ENCODE measurements around the gene STAT5B.

STAT5B gene

GRCh38 chr17:42180411-42180921, 95.7 kb downstream of the STAT5B start:
- TF ChIP-seq REST (IDR thresholded peaks at IDR 0.05; ENCODE audit: low read depth) (no peak), ZBTB7A (IDR thresholded peaks at IDR 0.05; ENCODE audit: low read depth) (no peak; the same call in 1 of the 2 replicates), CREB1 (IDR thresholded peaks at IDR 0.05; ENCODE audit: low read depth) (no peak), TAF1 (IDR thresholded peaks at IDR 0.05; ENCODE audit: low read depth) (peak; percentile 24; the same call in 1 of the 2 replicates), FOXM1 (IDR thresholded peaks at IDR 0.05; ENCODE audit: borderline replicate concordance, low read depth) (no peak), CEBPB (IDR thresholded peaks at IDR 0.05) (no peak)

GRCh38 chr17:42179911-42180410, 96.2 kb downstream of the STAT5B start:
- peak; percentile 76 for TF ChIP-seq EGR1 (IDR thresholded peaks at IDR 0.05)
- TF ChIP-seq MAX (IDR thresholded peaks at IDR 0.05), result peak; percentile 62; the same call in 1 of the 2 replicates
- TF ChIP-seq YY1 (IDR thresholded peaks at IDR 0.05; ENCODE audit: low read depth), result peak; percentile 65
- no peak for TF ChIP-seq EP300 (IDR thresholded peaks at IDR 0.05; ENCODE audit: borderline replicate concordance)
- TF ChIP-seq REST (IDR thresholded peaks at IDR 0.05; ENCODE audit: low read depth), result peak; percentile 92

- TF ChIP-seq ZBTB7A (IDR thresholded peaks at IDR 0.05; ENCODE audit: low read depth), result no peak
- TF ChIP-seq CREB1 (IDR thresholded peaks at IDR 0.05; ENCODE audit: low read depth), result no peak
- no peak for TF ChIP-seq USF1 (IDR thresholded peaks at IDR 0.05)
- TF ChIP-seq YY1 (IDR thresholded peaks at IDR 0.05; ENCODE audit: low read depth), result no peak
- no peak for TF ChIP-seq EP300 (IDR thresholded peaks at IDR 0.05; ENCODE audit: borderline replicate concordance)
Observed at GRCh38 chr17:42179335-42179734, 96.9 kb downstream of the STAT5B start.

- TF ChIP-seq EGR1 (IDR thresholded peaks at IDR 0.05) (no peak), YY1 (IDR thresholded peaks at IDR 0.05; ENCODE audit: low read depth) (no peak)
Observed at GRCh38 chr17:42178817-42179216, 97.4 kb downstream of the STAT5B start.

- TF ChIP-seq USF1 (IDR thresholded peaks at IDR 0.05) (no peak), EP300 (IDR thresholded peaks at IDR 0.05; ENCODE audit: borderline replicate concordance) (no peak), TAF1 (IDR thresholded peaks at IDR 0.05; ENCODE audit: low read depth) (no peak), TCF12 (IDR thresholded peaks at IDR 0.05; ENCODE audit: low read depth) (no peak)
Observed at GRCh38 chr17:42177684-42178083, 98.5 kb downstream of the STAT5B start.

GRCh38 chr17:42174126-42174783, 101.9 kb downstream of the STAT5B start:
- no peak for TF ChIP-seq CREB1 (IDR thresholded peaks at IDR 0.05; ENCODE audit: low read depth)
- TF ChIP-seq YY1 (IDR thresholded peaks at IDR 0.05; ENCODE audit: low read depth), result no peak
- no peak for TF ChIP-seq NFIC (IDR thresholded peaks at IDR 0.05)
- no peak for TF ChIP-seq TEAD4 (IDR thresholded peaks at IDR 0.05)
- no peak for TF ChIP-seq EP300 (IDR thresholded peaks at IDR 0.05; ENCODE audit: borderline replicate concordance)
- TF ChIP-seq CEBPB (IDR thresholded peaks at IDR 0.05), result no peak
- no peak for TF ChIP-seq ZBTB7A (IDR thresholded peaks at IDR 0.05; ENCODE audit: low read depth)
- no peak for TF ChIP-seq USF1 (IDR thresholded peaks at IDR 0.05)
- TF ChIP-seq RAD21 (IDR thresholded peaks at IDR 0.05; ENCODE audit: low read depth), result no peak
- TF ChIP-seq FOXM1 (IDR thresholded peaks at IDR 0.05; ENCODE audit: borderline replicate concordance, low read depth), result no peak
- TF ChIP-seq TCF12 (IDR thresholded peaks at IDR 0.05; ENCODE audit: low read depth), result no peak
- TF ChIP-seq MAX (IDR thresholded peaks at IDR 0.05), result no peak

Measured in Ishikawa (cell line).